ENCODE measurements around the gene CRADD. TPM values are rescaled to one million over a fixed set of nuclear protein-coding genes. Genes with fewer than 3 reads are reported as not detected.
A peak's percentile ranks its signal among the peaks of the same experiment; 100 is the strongest.

Gene CRADD
- total and polyA plus RNA-seq, 2 of the 4 experiments (the other 2 are of a cell fraction) = 11.1 to 14.0 TPM

DNA sequence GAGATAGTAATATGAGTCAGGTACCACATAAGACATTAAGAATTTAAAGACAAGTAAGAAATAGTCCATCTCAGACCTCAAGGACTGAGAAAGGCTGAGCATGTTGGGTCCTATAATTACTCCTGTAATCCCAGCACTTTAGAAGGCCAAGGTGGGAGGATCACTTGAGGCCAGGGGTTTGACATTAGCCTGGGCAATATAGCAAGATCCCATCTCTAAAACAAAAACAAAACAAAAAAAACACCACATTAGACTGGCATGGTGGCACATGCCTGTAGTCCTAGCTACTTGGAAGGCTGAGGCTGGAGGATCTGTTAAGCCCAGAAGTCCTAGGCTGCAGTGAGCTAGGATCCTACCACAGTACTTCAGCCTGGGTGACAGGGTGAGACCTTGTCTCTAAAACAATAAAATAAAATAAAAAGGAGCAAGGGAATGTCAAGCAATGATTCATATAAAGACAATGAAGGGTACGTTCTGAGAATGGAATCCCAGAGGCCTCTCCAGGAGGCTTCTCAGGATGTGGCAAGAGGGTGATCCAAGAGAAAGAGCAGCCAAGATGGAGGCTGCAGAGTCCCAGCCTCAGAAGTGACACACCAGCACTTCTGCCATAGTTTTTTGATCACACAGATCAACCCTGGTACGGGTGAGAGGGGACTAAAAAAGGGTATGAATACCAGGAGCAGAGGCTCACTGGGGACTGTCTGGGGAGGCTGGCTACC, 206.4 kb downstream of the CRADD start:
- Histone ChIP-seq H3K56ac (ENCODE audit: extremely low read depth, insufficient read depth, low read length) (peak overlapping the region; percentile 52), H3K27ac (ENCODE audit: insufficient read depth, low read length) (peak overlapping the region; percentile 77), H2BK20ac (ENCODE audit: low read depth, low read length) (peak overlapping the region; percentile 94), H4K91ac (ENCODE audit: insufficient read depth, low read depth, low read length) (peak overlapping the region; percentile 81), H4K8ac (ENCODE audit: low read depth in 2 of 2, low read length in 2 of 2) (peak overlapping the region; percentile 52 to 96), H3K79me1 (ENCODE audit: low read depth in 1 of 2, low read length in 2 of 2) (no peaks in the 10 kb centered on the region), H2BK5ac (ENCODE audit: low read depth, low read length, poor library complexity, severe bottlenecking) (peak overlapping the region; percentile 98), H3K14ac (replicated peaks; ENCODE audit: low read depth, low read length) (peak overlapping the region; percentile 90), H2BK15ac (ENCODE audit: low read depth, low read length) (peak overlapping the region; percentile 98), H3K9ac (ENCODE audit: low read depth, low read length) (peak overlapping the region; percentile 43; the same call in 1 of the 2 replicates), H2AK5ac (ENCODE audit: low read depth, low read length) (peak overlapping the region; percentile 94), H3K4ac (ENCODE audit: low read depth, low read length) (peak overlapping the region; percentile 96), H3K9me3 (ENCODE audit: control insufficient read depth, insufficient read depth, low read length) (no peaks in the 10 kb centered on the region), H3K23ac (ENCODE audit: low read depth, low read length) (peak overlapping the region; percentile 91), H2AK9ac (replicated peaks; ENCODE audit: low read depth, low read length, poor library complexity) (no peak overlapping the region), H4K5ac (ENCODE audit: low read depth, low read length) (peak overlapping the region; percentile 96), H2AFZ (replicated peaks; ENCODE audit: low read length, poor library complexity) (peak overlapping the region; percentile 83), H3K4me1 (ENCODE audit: control insufficient read depth, insufficient read depth, low read length) (peaks cover 37% of the 10 kb centered on the region), H3K9me1 (ENCODE audit: insufficient read depth, low read length) (peaks cover 11% of the 10 kb centered on the region), H3K4me2 (ENCODE audit: low read depth, low read length) (no peak overlapping the region; the same call in 1 of the 2 replicates), H3K36me3 (ENCODE audit: control insufficient read depth, insufficient read depth, low read length) (no peaks in the 10 kb centered on the region), H4K20me1 (ENCODE audit: insufficient read depth, low read length) (no peaks in the 10 kb centered on the region), H2BK120ac (ENCODE audit: low read depth, low read length) (peak overlapping the region; percentile 98), H3K27me3 (ENCODE audit: control insufficient read depth, insufficient read depth, low read length) (no peaks in the 10 kb centered on the region), H3K18ac (ENCODE audit: low read depth, low read length) (peak overlapping the region; percentile 97), H3K4me3 (ENCODE audit: insufficient read depth, low read depth, low read length) (no peak overlapping the region)
- in situ Hi-C loops (cut with MboI; ENCODE audit: low sequenced_read_pairs) = no loop called here
- CTCF ChIA-PET = no interaction called here
- ATAC-seq (ENCODE audit: low read depth) = peak; percentile 15
- dilution Hi-C loops (cut with HindIII; ENCODE audit: low sequenced_read_pairs, unreplicated experiment) = no loop called here
- no CpG with 5 or more reads among the region's 2 CpGs for WGBS, 2 experiments (ENCODE audit: extremely low coverage in 2 of 2, insufficient read length in 1 of 2)
- TF ChIP-seq FOS (IDR thresholded peaks at IDR 0.05; ENCODE audit: low read depth, low read length) (no peak; the same call in 1 of the 2 replicates), CEBPB (IDR thresholded peaks at IDR 0.05; ENCODE audit: low read depth, low read length) (peak; percentile 90)
- peak; percentile 85 for DNase-seq
- intact Hi-C loops (cut with micrococcal nuclease) = no loop called here
- POLR2A ChIA-PET (ENCODE audit: unreplicated experiment) = no interaction called here
- BruUV-seq (replicated peaks) = no TSS peak

Data from IMR-90 (cell line).